Brain pericyte (primary cell): ENCODE measurements around the gene KRTAP5-2.
"Not testable (repeated sequence)": the region's sequence is repeated elsewhere in the genome, so short reads cannot be mapped to it uniquely, and the experiment has no call there.

Experiments
- DNase-seq: peaks from one replicate; pipeline ENCODE4 v3.0.0-alpha.2; 2012; ENCODE audit warnings: low read depth, low spot score

The KRTAP5-2 gene

GRCh38 chr11:1597994-1598380 lies at the start of gene KRTAP5-2:
TSS of gene KRTAP5-2 (minus strand) at chr11:1598294. CDS start at chr11:1598250, 44 bp downstream.
- DNase-seq: no peak

GRCh38 chr11:1646540-1646939 lies 48.4 kb upstream of the KRTAP5-2 start:
- DNase-seq: not testable (repeated sequence)

GRCh38 chr11:1645357-1645821 lies 47.3 kb upstream of the KRTAP5-2 start:
- no peak for DNase-seq

- no peak for DNase-seq
Observed at GRCh38 chr11:1644601-1645356, 46.7 kb upstream of the KRTAP5-2 start.

GRCh38 chr11:1643146-1643690 lies 45.1 kb upstream of the KRTAP5-2 start:
- DNase-seq: no peak

- DNase-seq: no peak
Observed at GRCh38 chr11:1642288-1643145, 44.4 kb upstream of the KRTAP5-2 start.

GRCh38 chr11:1641096-1641495 lies 43.0 kb upstream of the KRTAP5-2 start:
- no peak for DNase-seq

- DNase-seq: no peak
Observed at GRCh38 chr11:1640076-1640946, 42.2 kb upstream of the KRTAP5-2 start.

GRCh38 chr11:1639666-1640065 lies 41.6 kb upstream of the KRTAP5-2 start:
- DNase-seq: no peak

- no peak for DNase-seq
Observed at GRCh38 chr11:1639102-1639620, 41.1 kb upstream of the KRTAP5-2 start.

- DNase-seq: no peak
Observed at GRCh38 chr11:1638344-1638743, 40.2 kb upstream of the KRTAP5-2 start.

- no peak for DNase-seq
Observed at GRCh38 chr11:1637628-1638027, 39.5 kb upstream of the KRTAP5-2 start.

- DNase-seq: no peak
Observed at GRCh38 chr11:1636291-1636950, 38.3 kb upstream of the KRTAP5-2 start.

- DNase-seq: no peak
Observed at GRCh38 chr11:1633864-1634263, 35.8 kb upstream of the KRTAP5-2 start.

- no peak for DNase-seq
Observed at GRCh38 chr11:1632053-1632714, 34.1 kb upstream of the KRTAP5-2 start.

- no peak for DNase-seq
Observed at GRCh38 chr11:1631066-1631568, 33.0 kb upstream of the KRTAP5-2 start.

- DNase-seq: no peak
Observed at GRCh38 chr11:1630271-1630670, 32.2 kb upstream of the KRTAP5-2 start.

GRCh38 chr11:1629326-1630185 lies 31.5 kb upstream of the KRTAP5-2 start, which contains the start of gene KRTAP5-5:
TSS of gene KRTAP5-5 (plus strand) at chr11:1629775. CDS start at chr11:1629841, 66 bp downstream.
- no peak for DNase-seq
